Measurements from ENCODE around the gene RNF145.
"Not testable (repeated sequence)": the region's sequence is repeated elsewhere in the genome, so short reads cannot be mapped to it uniquely, and the experiment has no call there.

Gene RNF145

GRCh38 chr5:159157552-159157951, 51.8 kb downstream of the RNF145 start:
- no peak for DNase-seq (ENCODE audit: low spot score)

GRCh38 chr5:159156426-159157238, 52.7 kb downstream of the RNF145 start:
- DNase-seq (ENCODE audit: low spot score): peak; percentile 76

GRCh38 chr5:159155960-159156359, 53.4 kb downstream of the RNF145 start:
- DNase-seq (ENCODE audit: low spot score): no peak

GRCh38 chr5:159152876-159153275, 56.5 kb downstream of the RNF145 start:
- DNase-seq (ENCODE audit: low spot score): no peak

GRCh38 chr5:159149085-159149484, 60.3 kb downstream of the RNF145 start:
- no peak for DNase-seq (ENCODE audit: low spot score)

- no peak for DNase-seq (ENCODE audit: low spot score)
Measured at GRCh38 chr5:159147976-159148375, 61.4 kb downstream of the RNF145 start.

- DNase-seq (ENCODE audit: low spot score): no peak
Measured at GRCh38 chr5:159146839-159147238, 62.5 kb downstream of the RNF145 start.

GRCh38 chr5:159145160-159145559, 64.2 kb downstream of the RNF145 start:
- not testable (repeated sequence) for DNase-seq (ENCODE audit: low spot score)

GRCh38 chr5:159139802-159140201, 69.6 kb downstream of the RNF145 start:
- no peak for DNase-seq (ENCODE audit: low spot score)

- DNase-seq (ENCODE audit: low spot score): no peak
Measured at GRCh38 chr5:159135896-159136531, 73.3 kb downstream of the RNF145 start.

GRCh38 chr5:159133041-159133741, 76.2 kb downstream of the RNF145 start:
- DNase-seq (ENCODE audit: low spot score): peak; percentile 26

- DNase-seq (ENCODE audit: low spot score): no peak
Measured at GRCh38 chr5:159132429-159133040, 76.8 kb downstream of the RNF145 start.

- DNase-seq (ENCODE audit: low spot score): no peak
Measured at GRCh38 chr5:159131951-159132350, 77.4 kb downstream of the RNF145 start.

- no peak for DNase-seq (ENCODE audit: low spot score)
Measured at GRCh38 chr5:159130871-159131270, 78.5 kb downstream of the RNF145 start.

- DNase-seq (ENCODE audit: low spot score): no peak
Measured at GRCh38 chr5:159128070-159128541, 81.2 kb downstream of the RNF145 start.

GRCh38 chr5:159123700-159124099, 85.7 kb downstream of the RNF145 start:
- DNase-seq (ENCODE audit: low spot score): no peak

- no peak for DNase-seq (ENCODE audit: low spot score)
Measured at GRCh38 chr5:159123189-159123588, 86.2 kb downstream of the RNF145 start.

- DNase-seq (ENCODE audit: low spot score): no peak
Measured at GRCh38 chr5:159121061-159121460, 88.3 kb downstream of the RNF145 start.

GRCh38 chr5:159120446-159120845, 88.9 kb downstream of the RNF145 start:
- no peak for DNase-seq (ENCODE audit: low spot score)

- DNase-seq (ENCODE audit: low spot score): not testable (repeated sequence)
Measured at GRCh38 chr5:159119842-159120241, 89.5 kb downstream of the RNF145 start.

GRCh38 chr5:159118958-159119659, 90.2 kb downstream of the RNF145 start:
- DNase-seq (ENCODE audit: low spot score): not testable (repeated sequence)

- no peak for DNase-seq (ENCODE audit: low spot score)
Measured at GRCh38 chr5:159113405-159113804, 95.9 kb downstream of the RNF145 start.
